ENCODE results near the gene BNIP3. TPM values are rescaled to one million over a fixed set of nuclear protein-coding genes. Genes with fewer than 3 reads are reported as not detected.

The BNIP3 gene
- total RNA-seq, 4 donors from 2014 or later = 81.2 to 162 (median 135) TPM

DNA sequence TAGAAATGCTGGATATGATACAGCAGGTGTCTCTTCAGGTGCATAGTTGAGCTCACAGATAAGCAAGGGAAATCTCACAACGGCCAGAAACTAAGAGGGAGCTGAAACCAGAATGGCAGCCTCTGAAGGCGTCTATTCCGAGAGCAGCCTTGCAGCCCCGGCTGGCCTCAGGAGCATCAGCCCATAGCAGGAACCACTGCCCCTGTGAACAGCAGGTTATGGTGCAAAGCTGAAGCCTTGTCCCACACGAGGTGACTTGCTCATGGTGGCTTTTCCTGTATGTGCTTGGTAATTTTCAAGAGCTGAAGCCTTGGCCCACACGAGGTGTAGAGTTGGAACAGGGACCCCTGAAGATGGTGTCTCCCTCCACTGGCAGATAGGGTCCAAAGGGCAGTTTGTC lies 33.2 kb downstream of the BNIP3 start:
- H3K4me1 ChIP-seq = no peaks in the 10 kb centered on the region
- no peak overlapping the region for H3K27ac ChIP-seq
- no peak overlapping the region for H3K4me3 ChIP-seq
- WGBS = 89% methylated on average over 4 of the region's 6 CpGs
- TF ChIP-seq POLR2A (IDR thresholded peaks at IDR 0.05) = no peak
- TF ChIP-seq EP300 (IDR thresholded peaks at IDR 0.05) = no peak
- TF ChIP-seq, protein P1, sequence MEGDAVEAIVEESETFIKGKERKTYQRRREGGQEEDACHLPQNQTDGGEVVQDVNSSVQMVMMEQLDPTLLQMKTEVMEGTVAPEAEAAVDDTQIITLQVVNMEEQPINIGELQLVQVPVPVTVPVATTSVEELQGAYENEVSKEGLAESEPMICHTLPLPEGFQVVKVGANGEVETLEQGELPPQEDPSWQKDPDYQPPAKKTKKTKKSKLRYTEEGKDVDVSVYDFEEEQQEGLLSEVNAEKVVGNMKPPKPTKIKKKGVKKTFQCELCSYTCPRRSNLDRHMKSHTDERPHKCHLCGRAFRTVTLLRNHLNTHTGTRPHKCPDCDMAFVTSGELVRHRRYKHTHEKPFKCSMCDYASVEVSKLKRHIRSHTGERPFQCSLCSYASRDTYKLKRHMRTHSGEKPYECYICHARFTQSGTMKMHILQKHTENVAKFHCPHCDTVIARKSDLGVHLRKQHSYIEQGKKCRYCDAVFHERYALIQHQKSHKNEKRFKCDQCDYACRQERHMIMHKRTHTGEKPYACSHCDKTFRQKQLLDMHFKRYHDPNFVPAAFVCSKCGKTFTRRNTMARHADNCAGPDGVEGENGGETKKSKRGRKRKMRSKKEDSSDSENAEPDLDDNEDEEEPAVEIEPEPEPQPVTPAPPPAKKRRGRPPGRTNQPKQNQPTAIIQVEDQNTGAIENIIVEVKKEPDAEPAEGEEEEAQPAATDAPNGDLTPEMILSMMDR (IDR thresholded peaks at IDR 0.05) = no peak
- no peak for TF ChIP-seq POLR2AphosphoS5 (IDR thresholded peaks at IDR 0.05)
- peak in 1 of 2 donors; percentile 32 for DNase-seq (ENCODE audit: low spot score in 2 of 2)
- H3K27me3 ChIP-seq = no peaks in the 10 kb centered on the region
- H3K36me3 ChIP-seq = peaks cover 73% of the 10 kb centered on the region
- no peaks in the 10 kb centered on the region for H3K9me3 ChIP-seq

DNA sequence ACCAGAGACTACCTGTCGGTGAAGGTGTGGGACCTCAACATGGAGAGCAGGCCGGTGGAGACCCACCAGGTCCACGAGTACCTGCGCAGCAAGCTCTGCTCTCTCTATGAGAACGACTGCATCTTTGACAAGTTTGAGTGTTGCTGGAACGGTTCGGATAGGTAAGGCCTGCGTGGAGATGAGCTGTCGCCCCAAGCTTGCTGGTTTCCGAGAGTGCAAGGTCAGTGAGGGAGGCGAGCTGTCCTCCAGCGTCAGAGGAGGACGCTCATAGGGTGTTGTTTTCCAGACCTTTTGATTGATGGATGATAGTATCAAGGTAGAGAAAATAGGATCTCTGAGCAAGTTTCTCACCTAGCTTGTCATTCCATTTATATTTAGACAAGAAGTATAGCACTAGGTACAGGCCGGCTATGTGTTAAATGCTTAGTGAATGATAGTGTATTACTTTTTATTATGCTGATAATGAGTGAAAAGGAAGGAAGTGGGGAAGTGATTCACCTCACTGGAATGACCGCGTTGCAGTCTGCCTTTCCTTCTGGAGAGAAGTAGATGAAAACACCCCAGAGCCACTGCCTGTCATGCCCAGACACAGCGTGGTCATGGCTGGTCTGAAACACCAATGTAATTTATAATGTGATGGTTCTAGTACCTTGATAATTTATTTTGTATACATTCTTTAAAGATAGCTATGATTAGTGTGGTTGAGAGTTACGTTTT lies 33.9 kb downstream of the BNIP3 start:
- peak; percentile 21 to 31 for DNase-seq (ENCODE audit: low spot score in 2 of 2)
- H3K4me1 ChIP-seq = no peaks in the 10 kb centered on the region
- H3K27ac ChIP-seq = no peak overlapping the region
- H3K4me3 ChIP-seq = no peak overlapping the region
- H3K27me3 ChIP-seq = no peaks in the 10 kb centered on the region
- H3K9me3 ChIP-seq = no peaks in the 10 kb centered on the region
- H3K36me3 ChIP-seq = peaks cover 76% of the 10 kb centered on the region
- WGBS = 89% methylated on average over 18 of the region's 18 CpGs
- TF ChIP-seq, protein P1 (IDR thresholded peaks at IDR 0.05) = no peak
- TF ChIP-seq POLR2AphosphoS5 (IDR thresholded peaks at IDR 0.05) (no peak), EP300 (IDR thresholded peaks at IDR 0.05) (no peak), POLR2A (IDR thresholded peaks at IDR 0.05) (no peak)

DNA sequence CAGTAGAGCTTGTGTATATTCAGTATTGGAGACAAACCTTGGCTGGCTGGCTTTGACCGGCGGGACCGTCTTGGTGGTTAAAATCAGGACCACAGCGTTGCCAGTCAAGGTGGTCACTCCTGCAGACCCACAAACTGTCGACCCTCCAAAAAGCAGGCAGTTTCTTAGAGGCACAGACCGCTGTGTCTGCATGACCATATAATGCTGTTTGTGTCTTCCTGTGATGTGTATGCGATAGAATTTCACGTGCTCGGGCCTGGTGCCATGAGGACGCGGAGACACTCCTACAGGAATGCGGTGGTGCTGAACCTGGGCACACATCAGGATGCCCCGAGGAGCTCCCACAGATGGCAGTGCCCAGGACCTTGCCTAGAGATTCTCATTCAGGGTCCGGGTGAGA lies 34.8 kb downstream of the BNIP3 start:
- Histone ChIP-seq H3K4me3 (no peak overlapping the region), H3K9me3 (no peaks in the 10 kb centered on the region), H3K27ac (no peak overlapping the region), H3K36me3 (peaks cover 74% of the 10 kb centered on the region), H3K4me1 (no peaks in the 10 kb centered on the region), H3K27me3 (no peaks in the 10 kb centered on the region)
- TF ChIP-seq POLR2AphosphoS5 (IDR thresholded peaks at IDR 0.05) = no peak
- TF ChIP-seq EP300 (IDR thresholded peaks at IDR 0.05) = no peak
- TF ChIP-seq, protein P1 (IDR thresholded peaks at IDR 0.05) = no peak
- TF ChIP-seq POLR2A (IDR thresholded peaks at IDR 0.05) = no peak
- WGBS = 96% methylated on average over 14 of the region's 14 CpGs
- peak in 1 of 2 donors; percentile 46 for DNase-seq (ENCODE audit: low spot score in 2 of 2)

DNA sequence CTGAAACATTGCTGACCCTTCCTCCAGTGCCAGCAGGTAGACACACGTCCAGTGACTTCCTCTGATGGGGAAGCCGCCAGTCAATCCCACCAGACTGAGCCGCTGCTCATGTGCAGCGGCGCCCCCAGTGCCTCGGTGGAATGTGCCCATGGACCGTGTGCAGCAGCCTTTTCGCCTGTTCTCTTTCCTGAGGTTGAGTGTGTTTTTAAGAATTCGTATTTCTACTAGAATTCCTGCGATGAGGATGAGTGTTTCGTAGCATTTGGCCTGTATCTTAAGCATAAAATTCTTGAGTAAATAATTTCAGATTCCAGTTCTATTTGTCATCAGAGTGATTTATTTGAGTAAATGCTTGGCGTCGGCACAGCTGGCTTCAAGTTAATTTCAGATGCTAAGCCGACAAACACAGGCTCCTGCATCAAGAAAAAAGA lies 35.4 kb downstream of the BNIP3 start:
- H3K27me3 ChIP-seq = no peaks in the 10 kb centered on the region
- peaks cover 74% of the 10 kb centered on the region for H3K36me3 ChIP-seq
- H3K4me1 ChIP-seq = no peaks in the 10 kb centered on the region
- no peak for DNase-seq (ENCODE audit: low spot score in 2 of 2)
- TF ChIP-seq POLR2AphosphoS5 (IDR thresholded peaks at IDR 0.05) (no peak), EP300 (IDR thresholded peaks at IDR 0.05) (no peak), POLR2A (IDR thresholded peaks at IDR 0.05) (no peak)
- TF ChIP-seq, protein P1 (IDR thresholded peaks at IDR 0.05) = no peak
- H3K27ac ChIP-seq = no peak overlapping the region
- no peak overlapping the region for H3K4me3 ChIP-seq
- WGBS = 82% methylated on average over 14 of the region's 14 CpGs
- no peaks in the 10 kb centered on the region for H3K9me3 ChIP-seq

DNA sequence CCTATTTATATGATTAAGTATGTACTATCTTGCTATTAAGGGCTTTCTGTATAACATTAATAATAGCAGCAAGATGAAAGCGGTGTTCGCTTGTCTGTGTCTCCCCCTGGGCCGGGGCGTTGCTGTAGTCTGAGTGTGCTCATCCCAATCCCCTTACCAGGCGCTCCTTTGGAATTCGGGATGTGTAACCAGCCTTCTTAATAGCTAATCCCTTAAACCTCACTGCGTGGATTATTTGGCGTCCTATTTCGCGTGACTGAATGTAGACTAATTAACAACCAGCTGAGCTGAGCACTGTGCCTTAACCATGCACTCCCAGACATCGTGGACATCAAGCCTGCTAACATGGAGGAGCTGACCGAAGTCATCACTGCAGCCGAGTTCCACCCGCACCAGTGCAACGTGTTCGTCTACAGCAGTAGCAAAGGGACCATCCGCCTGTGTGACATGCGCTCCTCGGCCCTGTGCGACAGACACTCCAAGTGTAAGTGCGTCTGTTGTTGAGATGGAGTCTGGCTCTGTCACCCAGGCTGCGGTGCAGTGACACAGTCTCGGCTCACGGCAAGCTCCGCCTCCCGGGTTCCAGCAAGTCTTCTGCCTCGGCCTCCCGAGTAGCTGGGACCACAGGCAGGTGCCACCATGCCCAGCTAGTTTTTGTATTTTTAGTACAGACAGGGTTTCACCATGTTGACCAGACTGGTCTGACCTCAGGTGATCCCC lies 36.6 kb downstream of the BNIP3 start:
- no peaks in the 10 kb centered on the region for H3K27me3 ChIP-seq
- H3K36me3 ChIP-seq = peaks cover 81% of the 10 kb centered on the region
- no peak overlapping the region for H3K4me3 ChIP-seq
- H3K9me3 ChIP-seq = no peaks in the 10 kb centered on the region
- H3K27ac ChIP-seq = no peak overlapping the region
- WGBS = 96% methylated on average over 28 of the region's 28 CpGs
- no peak for TF ChIP-seq EP300 (IDR thresholded peaks at IDR 0.05)
- TF ChIP-seq POLR2AphosphoS5 (IDR thresholded peaks at IDR 0.05) = no peak
- TF ChIP-seq POLR2A (IDR thresholded peaks at IDR 0.05) = no peak
- TF ChIP-seq, protein P1 (IDR thresholded peaks at IDR 0.05) = no peak
- no peak for DNase-seq (ENCODE audit: low spot score in 2 of 2)
- H3K4me1 ChIP-seq = no peaks in the 10 kb centered on the region

Data from suprapubic skin (tissue), 4 donors.